Heart left ventricle (tissue), 13 donors: ENCODE results near the gene STK24.

ENCODE experiments used
- POLR2A ChIP-seq, 2 donors: fragments of 450-650 bp; IDR thresholded peaks; one replicate each; pipeline ENCODE4 v1.6.1; 2017; ENCODE audit warnings: antibody characterized with exemption in 2 of 2, mild to moderate bottlenecking in 2 of 2, moderate library complexity in 2 of 2
- TF ChIP-seq, protein P1 (sequence below), 12 donors: fragments of 200-600 bp; sonication (generic) in 4 of 12; IDR thresholded peaks; one replicate each; pipeline versions ENCODE4 v1.5.0 to v1.8.0; 2018 to 2022; ENCODE audit warnings: antibody characterized with exemption in 12 of 12, mild to moderate bottlenecking in 5 of 12
- donor health status: ischemic (EF 13 %, LVEDD 7.1; RV severe dilation, severe dysfunction).
- donor health status: DM: no; HTN: yes; CAD: no.
- donor health status: DM: no; HTN: no; CAD: no.
- donor health status: ischemic (EF 25% LVEDD 6.9; RV normal size, moderate dysfunction).
- donor health status: ischemic (EF 25% LVEDD 5.7; RV mildly dilated, moderate dysfunction).
- donor health status: ischemic (EF 35%, LVEDD 5.7; RV mildly dilated, moderate dysfunction).
- donor health status: nonischemic (EF 11% LVEDD 7.7; RV severe dilation, severe dysfunction).
- donor health status: DM: yes; HTN: yes; CAD: no.
- donor health status: PGD.
- donor health status: ischemic (EF 29% LVEDD 5.4; RV normal size, mild dysfunction).
- donor health status: nonischemic (EF 23%, LVEDD 6.1; RV moderate dilation, normal function).

GRCh38 chr13:98591721-98592361 is 14.9 kb upstream of the STK24 start:
- TF ChIP-seq, protein P1, sequence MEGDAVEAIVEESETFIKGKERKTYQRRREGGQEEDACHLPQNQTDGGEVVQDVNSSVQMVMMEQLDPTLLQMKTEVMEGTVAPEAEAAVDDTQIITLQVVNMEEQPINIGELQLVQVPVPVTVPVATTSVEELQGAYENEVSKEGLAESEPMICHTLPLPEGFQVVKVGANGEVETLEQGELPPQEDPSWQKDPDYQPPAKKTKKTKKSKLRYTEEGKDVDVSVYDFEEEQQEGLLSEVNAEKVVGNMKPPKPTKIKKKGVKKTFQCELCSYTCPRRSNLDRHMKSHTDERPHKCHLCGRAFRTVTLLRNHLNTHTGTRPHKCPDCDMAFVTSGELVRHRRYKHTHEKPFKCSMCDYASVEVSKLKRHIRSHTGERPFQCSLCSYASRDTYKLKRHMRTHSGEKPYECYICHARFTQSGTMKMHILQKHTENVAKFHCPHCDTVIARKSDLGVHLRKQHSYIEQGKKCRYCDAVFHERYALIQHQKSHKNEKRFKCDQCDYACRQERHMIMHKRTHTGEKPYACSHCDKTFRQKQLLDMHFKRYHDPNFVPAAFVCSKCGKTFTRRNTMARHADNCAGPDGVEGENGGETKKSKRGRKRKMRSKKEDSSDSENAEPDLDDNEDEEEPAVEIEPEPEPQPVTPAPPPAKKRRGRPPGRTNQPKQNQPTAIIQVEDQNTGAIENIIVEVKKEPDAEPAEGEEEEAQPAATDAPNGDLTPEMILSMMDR (IDR thresholded peaks at IDR 0.05) = no peak
- no peak for TF ChIP-seq POLR2A (IDR thresholded peaks at IDR 0.05)
